ENCODE measurements around the gene PAK3.

GRCh38 chrX:111259559-111259958 is 163.6 kb downstream of the PAK3 start:
- TF ChIP-seq POLR2AphosphoS5 (IDR thresholded peaks at IDR 0.05) (no peak), POLR2A (IDR thresholded peaks at IDR 0.05) (no peak), CTCF (IDR thresholded peaks at IDR 0.05) (no peak), EP300 (IDR thresholded peaks at IDR 0.05) (no peak)

All from stomach (tissue), 4 donors.